K562 (cell line): Measurements from ENCODE around the gene ZNF74. TPM values are rescaled to one million over a fixed set of nuclear protein-coding genes. Genes with fewer than 3 reads are reported as not detected.

Source experiments
- ATAC-seq: fragments of 200-7000 bp; cut with Tn5 transposase; 3 replicates; pipeline ENCODE4 v1.9.1; 2020; ENCODE audit warnings: moderate library complexity
- BruUV-seq: library from RNA; stranded (reverse); fragments of 400-500 nt; replicated peaks from 2 replicates; lab custom pipeline; 2021; lab: Mats Ljungman, UMichigan
- CTCF ChIA-PET: fragments of 300-600 bp; formaldehyde crosslinking; extraction: SDS; loops from one replicate; lab custom pipeline; 2021; ENCODE audit warnings: low intra/inter-chr PET ratio; lab: Yijun Ruan, JAX
- POLR2A ChIA-PET: fragments of 300-600, 350-650 bp; sonication (Branson Sonifier 250); formaldehyde crosslinking; extraction: SDS; loops from one replicate; lab custom pipeline; 2021; ENCODE audit warnings: antibody characterized with exemption, inconsistent platforms; lab: Yijun Ruan, JAX
- DNase-seq, 4 experiments: peaks; one replicate each; pipeline versions ENCODE4 v3.0.0 to v3.0.0-alpha.2; 2011 to 2018; ENCODE audit warnings: low spot score in 3 of 4, mixed read lengths in 3 of 4; ENCODE audit errors: extremely low read depth in 1 of 4
- FAIRE-seq: peaks from 2 replicates; lab custom pipeline; 2011; peaks lifted over from hg19 to GRCh38; lab: Jason Lieb, UNC
- H2AFZ ChIP-seq: 2 replicates; pipeline ENCODE4 v1.6.0; 2011; ENCODE audit warnings: low read depth, low read length, control low read depth, inconsistent platforms
- H3K27ac ChIP-seq: fragments of 200-600 bp; 3 replicates; pipeline ENCODE4 v1.8.0; 2011; ENCODE audit warnings: low read depth, mild to moderate bottlenecking, control low read depth, inconsistent platforms, low read length, moderate library complexity, mixed read lengths; ENCODE audit errors: extremely low read depth
- H3K27me3 ChIP-seq, 2 experiments: fragments of 300-600 bp in 1 of 2; 2 replicates in 1 of 2; 3 replicates in 1 of 2; pipeline versions ENCODE4 v1.6.0 to v1.8.0; 2011; ENCODE audit warnings: inconsistent platforms in 2 of 2, low read length in 2 of 2, mild to moderate bottlenecking in 1 of 2, mixed read lengths in 1 of 2, moderate library complexity in 1 of 2; ENCODE audit not compliant: control insufficient read depth in 2 of 2, insufficient read depth in 2 of 2
- H3K36me3 ChIP-seq: fragments of 300-600 bp; 3 replicates; pipeline ENCODE4 v1.8.0; 2011; ENCODE audit warnings: mild to moderate bottlenecking, low read length, inconsistent platforms; ENCODE audit not compliant: control insufficient read depth, insufficient read depth
- H3K4me1 ChIP-seq, 2 experiments: fragments of 200-600 bp in 1 of 2; replicated peaks in 1 of 2; 2 replicates in 1 of 2; 3 replicates in 1 of 2; pipeline versions ENCODE4 v1.5.1 to v1.8.0; 2011; ENCODE audit warnings: inconsistent platforms in 2 of 2, low read length in 2 of 2, mild to moderate bottlenecking in 1 of 2, mixed read lengths in 1 of 2, moderate library complexity in 1 of 2; ENCODE audit not compliant: control insufficient read depth in 2 of 2, insufficient read depth in 2 of 2
- H3K4me2 ChIP-seq: 2 replicates; pipeline ENCODE4 v1.6.1; 2011; ENCODE audit warnings: low read length, control low read depth, inconsistent platforms, mixed read lengths; ENCODE audit not compliant: insufficient read depth
- H3K4me3 ChIP-seq: fragments of 200-600 bp; sonication (generic), shearing (Covaris generic); 2 replicates; pipeline ENCODE4 v1.5.1; 2016; ENCODE audit warnings: control low read depth, inconsistent platforms
- H3K79me2 ChIP-seq: fragments of 200-600 bp; 3 replicates; pipeline ENCODE4 v1.8.0; 2011; ENCODE audit warnings: low read length, inconsistent platforms; ENCODE audit not compliant: control insufficient read depth, insufficient read depth
- H3K9ac ChIP-seq, 2 experiments: 2 replicates each; pipeline versions ENCODE4 v1.6.0 to v1.6.1; 2011; ENCODE audit warnings: low read depth in 2 of 2, low read length in 2 of 2, control low read depth in 1 of 2, inconsistent platforms in 1 of 2, mild to moderate bottlenecking in 1 of 2, mixed read lengths in 1 of 2; ENCODE audit not compliant: insufficient read depth in 1 of 2
- H3K9me1 ChIP-seq: one replicate; pipeline ENCODE4 v1.6.0; 2011; ENCODE audit warnings: inconsistent platforms, mild to moderate bottlenecking, low read length, moderate library complexity; ENCODE audit not compliant: control insufficient read depth, insufficient read depth
- H3K9me3 ChIP-seq: replicated peaks from 2 replicates; pipeline ENCODE4 v1.5.1; 2011; ENCODE audit warnings: low read depth, low read length, inconsistent platforms; ENCODE audit not compliant: control insufficient read depth, insufficient read depth
- H4K20me1 ChIP-seq: replicated peaks from 2 replicates; pipeline ENCODE4 v1.6.1; 2011; ENCODE audit warnings: low read length, inconsistent platforms, mixed read lengths; ENCODE audit not compliant: control insufficient read depth, insufficient read depth
- BHLHE40 ChIP-seq: IDR thresholded peaks from 2 replicates; pipeline ENCODE4 v1.6.1; 2011; ENCODE audit warnings: low read length, improper control_type of control experiment
- BRF1 ChIP-seq: IDR thresholded peaks from 3 replicates; pipeline ENCODE4 v1.6.1; 2011; ENCODE audit warnings: borderline replicate concordance, mild to moderate bottlenecking; ENCODE audit not compliant: insufficient read length; ENCODE audit errors: extremely low read depth
- CSDE1 ChIP-seq, 2 experiments: fragments of 450-650 bp; IDR thresholded peaks; 2 replicates each; pipeline ENCODE4 v1.6.1; 2016; ENCODE audit warnings: mild to moderate bottlenecking in 1 of 2
- FOXA3 ChIP-seq, 2 experiments: fragments of 450-650 bp in 1 of 2; sonication (generic) in 1 of 2; formaldehyde crosslinking; IDR thresholded peaks in 1 of 2; conservative IDR thresholded peaks in 1 of 2; 2 replicates each; pipeline versions ENCODE4 v1.4.0 to v1.8.0; 2020 to 2022; ENCODE audit warnings: mild to moderate bottlenecking in 2 of 2, missing genetic modification reagents in 1 of 2
- HNRNPLL ChIP-seq: fragments of 200-400 bp; formaldehyde crosslinking; IDR thresholded peaks from 2 replicates; pipeline ENCODE4 v1.6.1; 2017; ENCODE audit warnings: low read length, low read depth, mild to moderate bottlenecking; ENCODE audit not compliant: poor library complexity, severe bottlenecking
- MAFG ChIP-seq: fragments of 450-650 bp; conservative IDR thresholded peaks from 2 replicates; pipeline ENCODE4 v1.6.1; 2016; ENCODE audit warnings: missing genetic modification characterization, missing compliant biosample characterization
- NR2C2 ChIP-seq, 2 experiments: fragments of 200-800 bp in 1 of 2; sonication (Bioruptor generic) in 1 of 2; sonication (generic) in 1 of 2; formaldehyde crosslinking in 1 of 2; IDR thresholded peaks; 2 replicates each; pipeline versions ENCODE4 v1.6.1 to v1.8.0; 2016 to 2022; ENCODE audit warnings: mild to moderate bottlenecking in 1 of 2, missing compliant biosample characterization in 1 of 2, missing genetic modification characterization in 1 of 2, missing genetic modification reagents in 1 of 2
- NR4A1 ChIP-seq, 2 experiments: fragments of 250-450 bp in 1 of 2; fragments of 450-650 bp in 1 of 2; sonication (Bioruptor Pico) in 1 of 2; IDR thresholded peaks; 2 replicates each; pipeline versions ENCODE4 v1.4.0 to v1.6.1; 2016 to 2020; ENCODE audit warnings: mild to moderate bottlenecking in 2 of 2, missing compliant biosample characterization in 1 of 2, missing genetic modification characterization in 1 of 2, moderate library complexity in 1 of 2
- STAG1 ChIP-seq: sonication (generic); formaldehyde crosslinking; IDR thresholded peaks from 2 replicates; pipeline ENCODE4 v1.5.0; 2020; ENCODE audit warnings: missing genetic modification reagents, borderline replicate concordance
- TARDBP ChIP-seq: fragments of 450-650 bp; IDR thresholded peaks from 2 replicates; pipeline ENCODE4 v1.6.1; 2016
- TCF7 ChIP-seq: sonication (generic); IDR thresholded peaks from 2 replicates; pipeline ENCODE4 v1.6.1; 2016; ENCODE audit warnings: antibody characterized with exemption, borderline replicate concordance
- ZNF280A ChIP-seq: fragments of 450-650 bp; IDR thresholded peaks from 2 replicates; pipeline ENCODE4 v1.6.1; 2018; ENCODE audit warnings: mild to moderate bottlenecking, low read depth; ENCODE audit not compliant: partially characterized antibody
- WGBS: fragments of 100-300 bp; shearing (Covaris generic); methylation state at CpG from one replicate; pipeline ENCODE4 v1.1.6; 2016; ENCODE audit warnings: low coverage, mixed read lengths; ENCODE audit not compliant: insufficient coverage; ENCODE audit errors: missing lambda C conversion rate; 5-methylcytosine and 5-hydroxymethylcytosine counted together
- in situ Hi-C: fragments of 300-500 bp; cut with MboI; formaldehyde crosslinking; loops from 4 replicates; pipeline ENCODE4 v1.15.0; 2018; ENCODE audit warnings: inconsistent platforms, mixed read lengths
- intact Hi-C: fragments of 100-400 bp; cut with micrococcal nuclease; formaldehyde crosslinking; loops from 2 replicates; pipeline ENCODE4 v1.14.2; 2022
- polyA plus RNA-seq, 8 experiments: library from polyadenylated mRNA; depleted of rRNA in 4 of 8; stranded (reverse) in 5 of 8; unstranded in 3 of 8; fragments of >200 nt; fragmentation: Nextera tagmentation in 2 of 8; fragmentation: Illumina TruSeq in 1 of 8; extraction: Ambion mirVana in 2 of 8; extraction: Trizol in 1 of 8; gene quantifications; 2 replicates each; pipeline versions ENCODE4 v1.2.1 to v1.2.3, GENCODE V29; 2011 to 2014; ENCODE audit warnings: inconsistent platforms in 1 of 8, missing spikeins in 1 of 8
- total RNA-seq, 7 experiments: library from RNA; depleted of rRNA in 6 of 7; stranded (reverse); fragments of >200 nt in 6 of 7; fragmentation: Illumina TruSeq in 2 of 7; extraction: Trizol in 2 of 7; gene quantifications; 2 replicates each; pipeline versions ENCODE4 v1.2.1 to v1.2.3, GENCODE V29; 2011 to 2021; ENCODE audit warnings: low replicate concordance in 1 of 7
- TF ChIP-seq, protein P1 (sequence below): fragments of 250-450 bp; sonication (Bioruptor Pico); IDR thresholded peaks from 2 replicates; pipeline ENCODE4 v1.4.0; 2020; ENCODE audit warnings: mild to moderate bottlenecking, moderate library complexity
- TF ChIP-seq, protein P2 (sequence below): IDR thresholded peaks from 3 replicates; pipeline ENCODE4 v1.6.1; 2011; ENCODE audit warnings: borderline replicate concordance, mild to moderate bottlenecking; ENCODE audit not compliant: insufficient read length, insufficient read depth

ZNF74 gene
- total and polyA plus RNA-seq, 9 of the 15 experiments (the other 6 are each of a cell fraction or from before 2014, with no cell fraction given): 2.4 to 53.5 (median 31.5) TPM

DNA sequence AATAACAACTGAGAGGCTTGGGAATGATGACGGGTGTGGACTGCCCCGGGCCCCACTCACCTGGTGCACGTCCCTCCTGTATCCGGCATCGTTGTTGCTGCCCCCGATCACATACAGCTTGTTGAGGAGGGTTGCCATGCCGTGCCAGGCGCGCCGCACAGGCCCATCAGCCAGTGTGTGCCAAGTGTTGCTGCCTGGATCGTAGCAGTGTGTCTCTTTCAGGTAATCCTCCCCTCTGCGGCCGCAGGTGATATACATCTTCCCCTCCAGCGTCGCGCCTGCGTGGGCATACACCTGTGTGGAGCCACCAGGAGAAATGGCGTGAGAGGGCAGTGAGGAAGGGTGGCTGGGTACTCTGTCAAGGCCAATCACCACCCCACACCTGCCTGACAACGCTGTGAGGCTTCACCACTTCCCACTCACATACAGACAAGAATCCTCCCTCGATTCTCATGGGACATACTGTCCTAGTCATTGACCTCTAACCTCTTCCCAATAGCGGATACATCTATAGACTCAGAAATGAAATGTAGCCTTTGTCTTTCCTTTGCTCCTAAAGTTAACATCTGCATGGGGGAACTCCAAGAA lies 52.5 kb downstream of the ZNF74 start:
- H4K20me1 ChIP-seq: peaks cover 10% of the 10 kb centered on the region; the same call in 1 of the 2 replicates
- no peak overlapping the region for H3K27ac ChIP-seq
- H2AFZ ChIP-seq: no peak overlapping the region
- no peak overlapping the region for H3K4me2 ChIP-seq
- no peaks in the 10 kb centered on the region for H3K79me2 ChIP-seq
- DNase-seq (no peak), ATAC-seq (no peak), FAIRE-seq (no peak)
- CTCF ChIA-PET: interaction anchor here (0.9 kb wide), 1 partner anchor 11 kb away, joined by 4 read pairs; no protein-coding TSS in a partner anchor
- POLR2A ChIA-PET: interaction anchor here (0.6 to 3.3 kb wide), 7 partner anchors 8 to 34 kb away, joined by 3 to 17 read pairs (median 4); no protein-coding TSS in a partner anchor
- in situ Hi-C loops (no loop called here), intact Hi-C loops (no loop called here)
- no TSS peak for BruUV-seq
- no peaks in the 10 kb centered on the region for H3K36me3 ChIP-seq
- no peaks in the 10 kb centered on the region for H3K9me1 ChIP-seq
- peaks cover 0 to 13% of the 10 kb centered on the region in 2 experiments; a peak in 1 of 5 replicates for H3K4me1 ChIP-seq
- WGBS: 27% methylated on average over 21 of the region's 21 CpGs
- peaks cover 29 to 49% of the 10 kb centered on the region in 2 experiments; a peak in 4 of 5 replicates for H3K27me3 ChIP-seq
- H3K9me3 ChIP-seq: no peaks in the 10 kb centered on the region
- peak overlapping the region in 1 of 2 experiments; percentile 32; a peak in 2 of 4 replicates for H3K9ac ChIP-seq
- H3K4me3 ChIP-seq: no peak overlapping the region
- TF ChIP-seq, protein P1, sequence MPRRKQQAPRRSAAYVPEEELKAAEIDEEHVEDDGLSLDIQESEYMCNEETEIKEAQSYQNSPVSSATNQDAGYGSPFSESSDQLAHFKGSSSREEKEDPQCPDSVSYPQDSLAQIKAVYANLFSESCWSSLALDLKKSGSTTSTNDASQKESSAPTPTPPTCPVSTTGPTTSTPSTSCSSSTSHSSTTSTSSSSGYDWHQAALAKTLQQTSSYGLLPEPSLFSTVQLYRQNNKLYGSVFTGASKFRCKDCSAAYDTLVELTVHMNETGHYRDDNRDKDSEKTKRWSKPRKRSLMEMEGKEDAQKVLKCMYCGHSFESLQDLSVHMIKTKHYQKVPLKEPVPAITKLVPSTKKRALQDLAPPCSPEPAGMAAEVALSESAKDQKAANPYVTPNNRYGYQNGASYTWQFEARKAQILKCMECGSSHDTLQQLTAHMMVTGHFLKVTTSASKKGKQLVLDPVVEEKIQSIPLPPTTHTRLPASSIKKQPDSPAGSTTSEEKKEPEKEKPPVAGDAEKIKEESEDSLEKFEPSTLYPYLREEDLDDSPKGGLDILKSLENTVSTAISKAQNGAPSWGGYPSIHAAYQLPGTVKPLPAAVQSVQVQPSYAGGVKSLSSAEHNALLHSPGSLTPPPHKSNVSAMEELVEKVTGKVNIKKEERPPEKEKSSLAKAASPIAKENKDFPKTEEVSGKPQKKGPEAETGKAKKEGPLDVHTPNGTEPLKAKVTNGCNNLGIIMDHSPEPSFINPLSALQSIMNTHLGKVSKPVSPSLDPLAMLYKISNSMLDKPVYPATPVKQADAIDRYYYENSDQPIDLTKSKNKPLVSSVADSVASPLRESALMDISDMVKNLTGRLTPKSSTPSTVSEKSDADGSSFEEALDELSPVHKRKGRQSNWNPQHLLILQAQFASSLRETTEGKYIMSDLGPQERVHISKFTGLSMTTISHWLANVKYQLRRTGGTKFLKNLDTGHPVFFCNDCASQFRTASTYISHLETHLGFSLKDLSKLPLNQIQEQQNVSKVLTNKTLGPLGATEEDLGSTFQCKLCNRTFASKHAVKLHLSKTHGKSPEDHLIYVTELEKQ (CRISPR knock-in tag): no peak
- TF ChIP-seq HNRNPLL (no peak), TCF7 (no peak), NR4A1 (CRISPR knock-in tag; IDR thresholded peaks at IDR 0.05) (no peak), NR4A1 (tag; IDR thresholded peaks at IDR 0.05) (no peak), STAG1 (CRISPR knock-in tag) (0 out of 2 replicates have a peak, but pooled peaks have one; percentile 32), MAFG (tag) (no peak), BRF1 (no peak), FOXA3 (CRISPR knock-in tag; conservative IDR thresholded peaks at IDR 0.05 in 1 of 2, IDR thresholded peaks at IDR 0.05 in 1 of 2) (peak in 1 of 2 experiments; percentile 51; a peak in 1 of 4 replicates), ZNF280A (no peak), NR2C2 (CRISPR knock-in tag; IDR thresholded peaks at IDR 0.05) (peak; percentile 73; the same call in 1 of the 2 replicates), NR2C2 (tag; IDR thresholded peaks at IDR 0.05) (peak; percentile 28; the same call in 1 of the 2 replicates), BHLHE40 (0 out of 2 replicates have a peak, but pooled peaks have one; percentile 14), TARDBP (no peak), CSDE1 (IDR thresholded peaks at IDR 0.05) (no peak)
- TF ChIP-seq, protein P2, sequence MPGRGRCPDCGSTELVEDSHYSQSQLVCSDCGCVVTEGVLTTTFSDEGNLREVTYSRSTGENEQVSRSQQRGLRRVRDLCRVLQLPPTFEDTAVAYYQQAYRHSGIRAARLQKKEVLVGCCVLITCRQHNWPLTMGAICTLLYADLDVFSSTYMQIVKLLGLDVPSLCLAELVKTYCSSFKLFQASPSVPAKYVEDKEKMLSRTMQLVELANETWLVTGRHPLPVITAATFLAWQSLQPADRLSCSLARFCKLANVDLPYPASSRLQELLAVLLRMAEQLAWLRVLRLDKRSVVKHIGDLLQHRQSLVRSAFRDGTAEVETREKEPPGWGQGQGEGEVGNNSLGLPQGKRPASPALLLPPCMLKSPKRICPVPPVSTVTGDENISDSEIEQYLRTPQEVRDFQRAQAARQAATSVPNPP: no peak
